Spleen (tissue), 11 donors: ENCODE data around the gene NOD1. TPM values are rescaled to one million over a fixed set of nuclear protein-coding genes. Genes with fewer than 3 reads are reported as not detected.
A peak's percentile ranks its signal among the peaks of the same experiment; 100 is the strongest.
"Not testable (repeated sequence)": the region's sequence is repeated elsewhere in the genome, so short reads cannot be mapped to it uniquely, and the experiment has no call there.

Experiments
- DNase-seq: peaks from one replicate; pipeline ENCODE4 v3.0.0-alpha.2; 2020
- H3K27ac ChIP-seq, 8 donors: fragments of 200-600 bp; sonication (generic) in 7 of 8; 1 replicate in 4 of 8; 2 replicates in 4 of 8; pipeline versions ENCODE4 v1.5.0 to v1.8.0; 2016 to 2021; ENCODE audit warnings: inconsistent platforms in 4 of 8, mild to moderate bottlenecking in 4 of 8, moderate library complexity in 1 of 8
- H3K27me3 ChIP-seq, 7 donors: fragments of 200-600 bp; sonication (generic) in 6 of 7; replicated peaks in 1 of 7; 1 replicate in 4 of 7; 2 replicates in 3 of 7; pipeline versions ENCODE4 v1.5.0 to v1.8.0; 2016 to 2021; ENCODE audit warnings: inconsistent platforms in 3 of 7, mild to moderate bottlenecking in 1 of 7
- H3K36me3 ChIP-seq, 6 donors: fragments of 200-600 bp; sonication (generic) in 5 of 6; 1 replicate in 4 of 6; 2 replicates in 2 of 6; pipeline versions ENCODE4 v1.5.0 to v1.8.0; 2016 to 2021; ENCODE audit warnings: inconsistent platforms in 2 of 6
- H3K4me1 ChIP-seq, 6 donors: fragments of 200-600 bp; sonication (generic) in 5 of 6; 1 replicate in 3 of 6; 2 replicates in 3 of 6; pipeline versions ENCODE4 v1.5.0 to v1.8.0; 2016 to 2021; ENCODE audit warnings: inconsistent platforms in 3 of 6
- H3K4me3 ChIP-seq, 8 donors: fragments of 200-600 bp; sonication (generic) in 7 of 8; 1 replicate in 4 of 8; 2 replicates in 4 of 8; pipeline versions ENCODE4 v1.5.0 to v1.8.0; 2016 to 2021; ENCODE audit warnings: inconsistent platforms in 4 of 8, mild to moderate bottlenecking in 4 of 8, moderate library complexity in 2 of 8
- H3K9me3 ChIP-seq, 8 donors: fragments of 200-600 bp; sonication (generic) in 7 of 8; 1 replicate in 4 of 8; 2 replicates in 4 of 8; pipeline versions ENCODE4 v1.5.0 to v1.8.0; 2016 to 2021; ENCODE audit warnings: inconsistent platforms in 4 of 8
- CTCF ChIP-seq, 11 experiments: fragments of 200-600 bp in 7 of 11; fragments of 450-650 bp in 4 of 11; sonication (generic) in 4 of 11; IDR thresholded peaks in 8 of 11; conservative IDR thresholded peaks in 3 of 11; 1 replicate in 7 of 11; 2 replicates in 4 of 11; pipeline versions ENCODE4 v1.4.0 to v1.8.0; 2016 to 2021; ENCODE audit warnings: antibody characterized with exemption in 11 of 11, inconsistent platforms in 4 of 11, mild to moderate bottlenecking in 1 of 11
- POLR2A ChIP-seq, 3 donors: fragments of 450-650 bp; IDR thresholded peaks; one replicate each; pipeline ENCODE4 v1.5.1; 2017; ENCODE audit warnings: antibody characterized with exemption in 3 of 3, mild to moderate bottlenecking in 1 of 3
- POLR2AphosphoS5 ChIP-seq, 3 donors: sonication (generic); formaldehyde crosslinking; IDR thresholded peaks; one replicate each; pipeline ENCODE4 v1.5.1; 2017; ENCODE audit warnings: antibody characterized with exemption in 3 of 3
- WGBS, 5 donors: extraction: QIAGEN DNeasy Blood & Tissue Kit in 3 of 5; methylation state at CpG; one replicate each; pipeline versions ENCODE4 v1.1.5 to v1.1.7; 2013 to 2018; 5-methylcytosine and 5-hydroxymethylcytosine counted together
- intact Hi-C: fragments of 100-400 bp; cut with DNase I; formaldehyde crosslinking; loops from one replicate; pipeline ENCODE4 v1.15.0; 2023; ENCODE audit warnings: low total_unique reads
- polyA plus RNA-seq, 3 donors: library from polyadenylated mRNA; stranded (reverse); fragments of 200-250 nt; gene quantifications; one replicate each; pipeline ENCODE4 v1.2.1, GENCODE V29; 2013
- total RNA-seq, 7 donors: library from RNA; depleted of rRNA in 3 of 7; stranded (reverse); fragments of >200 nt in 3 of 7; fragmentation: NEBNext Ultra II Directional in 4 of 7; extraction: Animal tissue kit (Norgen Biotek cat#: 25700) in 4 of 7; gene quantifications; one replicate each; pipeline versions ENCODE4 v1.1.0 to v1.2.1, GENCODE V29; 2016 to 2021
- donor health status: healthy with polysubstance abuse.
- donor health status: DM: no; HTN: no; CAD: no; lungs with moderate emphysema.
- donor health status: DM: no; HTN: no; CAD: no.
- donor health status: Bipolar disorder and iron deficiency.
- donor health status: healthy.
- donor health status: DM: no; HTN: no; CAD: no.
- donor health status: DM: yes; HTN: yes; CAD: no.

Gene NOD1
- total and polyA plus RNA-seq, 10 donors = 11.0 to 40.8 (median 33.5) TPM

GRCh38 chr7:30511973-30512662 is 33.5 kb upstream of the NOD1 start:
- 90 to 96% (median 93%) methylated on average over 1 of the region's 1 CpG for whole genome bisulfite sequencing, 5 donors
- intact Hi-C loops = no loop called here

GRCh38 chr7:30511494-30511893 is 32.9 kb upstream of the NOD1 start:
- WGBS, 5 donors = 90 to 98% (median 97%) methylated on average over 2 of the region's 2 CpGs
- H3K4me3 ChIP-seq = no peak overlapping the region
- H3K27me3 ChIP-seq = no peaks in the 10 kb centered on the region
- TF ChIP-seq CTCF (IDR thresholded peaks at IDR 0.05 in 8 of 11, conservative IDR thresholded peaks at IDR 0.05 in 3 of 11) (no peak), POLR2A (IDR thresholded peaks at IDR 0.05) (no peak), POLR2AphosphoS5 (IDR thresholded peaks at IDR 0.05) (no peak)
- no peaks in the 10 kb centered on the region for H3K36me3 ChIP-seq
- H3K27ac ChIP-seq = no peak overlapping the region
- H3K9me3 ChIP-seq = peaks cover 0 to 6% (median 2%) of the 10 kb centered on the region in 8 donors
- peaks cover 0 to 7% (median 0%) of the 10 kb centered on the region in 6 donors for H3K4me1 ChIP-seq
- intact Hi-C loops = no loop called here
- no peak for DNase-seq

More at GRCh38 chr7:30511973-30512662, 33.5 kb upstream of the NOD1 start:
- Histone ChIP-seq H3K4me1 (peaks cover 0 to 7% (median 0%) of the 10 kb centered on the region in 6 donors), H3K27ac (no peak overlapping the region), H3K9me3 (peaks cover 0 to 6% (median 2%) of the 10 kb centered on the region in 8 donors), H3K27me3 (no peaks in the 10 kb centered on the region), H3K36me3 (no peaks in the 10 kb centered on the region), H3K4me3 (no peak overlapping the region)
- DNase-seq = no peak
- TF ChIP-seq POLR2AphosphoS5 (IDR thresholded peaks at IDR 0.05) (no peak), POLR2A (IDR thresholded peaks at IDR 0.05) (no peak), CTCF (IDR thresholded peaks at IDR 0.05 in 8 of 11, conservative IDR thresholded peaks at IDR 0.05 in 3 of 11) (no peak)

- no peaks in the 10 kb centered on the region for H3K27me3 ChIP-seq
- peaks cover 0 to 14% (median 3%) of the 10 kb centered on the region in 6 donors for H3K4me1 ChIP-seq
- 57 to 71% (median 66%) methylated on average over 4 of the region's 4 CpGs for WGBS, 5 donors
- H3K4me3 ChIP-seq = no peak overlapping the region
- no peak overlapping the region for H3K27ac ChIP-seq
- no peaks in the 10 kb centered on the region for H3K36me3 ChIP-seq
- intact Hi-C loops = no loop called here
- DNase-seq = no peak
- H3K9me3 ChIP-seq = peaks cover 0 to 6% (median 2%) of the 10 kb centered on the region in 8 donors
- TF ChIP-seq POLR2A (IDR thresholded peaks at IDR 0.05) (no peak), POLR2AphosphoS5 (IDR thresholded peaks at IDR 0.05) (no peak), CTCF (IDR thresholded peaks at IDR 0.05 in 8 of 11, conservative IDR thresholded peaks at IDR 0.05 in 3 of 11) (peak; percentile 47 to 89 (median 79))
These were observed 31.8 kb upstream of the NOD1 start for GRCh38 chr7:30510124-30511075.

GRCh38 chr7:30509171-30509857 is 30.7 kb upstream of the NOD1 start:
- H3K27me3 ChIP-seq, H3K27ac ChIP-seq, H3K36me3 ChIP-seq, intact Hi-C loops, DNase-seq, H3K4me3 ChIP-seq, H3K9me3 ChIP-seq: not testable (repeated sequence)
- H3K4me1 ChIP-seq = peaks cover 0 to 20% (median 8%) of the 10 kb centered on the region in 6 donors
- WGBS, 5 donors = 70 to 85% (median 79%) methylated on average over 9 of the region's 9 CpGs

GRCh38 chr7:30507346-30507900 is 28.8 kb upstream of the NOD1 start:
- 95 to 98% (median 97%) methylated on average over 9 of the region's 9 CpGs for WGBS, 5 donors
- intact Hi-C loops = not testable (repeated sequence)

More at GRCh38 chr7:30507346-30507900, 28.8 kb upstream of the NOD1 start:
- not testable (repeated sequence) for DNase-seq, H3K27me3 ChIP-seq, H3K9me3 ChIP-seq, H3K36me3 ChIP-seq, H3K27ac ChIP-seq, H3K4me3 ChIP-seq
- H3K4me1 ChIP-seq = peaks cover 0 to 39% (median 26%) of the 10 kb centered on the region in 6 donors
